Measurements from ENCODE around the gene TTC22.

Gene TTC22

DNA sequence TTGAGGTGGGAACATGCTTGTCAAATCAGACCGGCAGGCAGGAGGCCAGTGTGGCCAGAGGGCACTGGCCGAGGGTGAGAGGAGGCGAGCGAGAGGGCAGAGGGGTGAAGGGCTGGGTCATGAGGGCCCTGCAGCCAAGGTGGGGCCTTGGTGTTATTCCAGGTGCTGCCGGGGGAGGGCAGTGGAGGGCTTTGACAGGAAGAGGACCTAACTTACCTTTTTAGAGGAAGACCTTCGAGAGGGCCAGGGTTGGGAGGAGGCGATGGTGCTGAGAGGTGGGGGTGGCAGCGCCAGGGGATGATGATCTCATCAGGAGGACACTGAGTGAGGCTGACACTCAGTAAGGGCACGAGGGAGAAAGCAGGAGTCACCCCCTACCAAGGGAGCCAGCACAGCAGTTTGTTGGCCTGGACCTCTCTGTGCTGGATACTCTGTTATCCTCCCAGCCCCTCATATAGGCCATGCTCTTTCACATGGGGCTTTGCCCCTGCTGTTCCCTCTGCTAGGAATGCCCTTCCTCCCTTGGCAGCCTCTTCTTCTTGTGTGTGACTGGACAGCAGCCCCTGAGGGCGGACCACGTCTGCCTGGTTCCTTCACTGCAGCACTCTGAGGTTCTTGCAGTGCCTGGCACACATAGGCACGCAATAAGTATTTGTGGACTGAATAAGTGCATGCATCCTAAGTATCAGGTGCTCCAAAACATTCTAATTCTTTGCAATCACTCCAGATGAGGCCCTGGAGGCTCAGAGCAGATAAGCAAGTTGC lies 7.5 kb upstream of the TTC22 start:
- TF ChIP-seq SIN3A (IDR thresholded peaks at IDR 0.05; ENCODE audit: borderline replicate concordance, insufficient read depth, low read length) (no peak), POLR2AphosphoS5 (IDR thresholded peaks at IDR 0.05; ENCODE audit: low read depth, low read length) (no peak), FOXP2 (optimal IDR thresholded peaks at IDR 0.05; ENCODE audit: borderline replicate concordance, extremely low read depth, extremely low read length, insufficient read depth) (no peak), TAF1 (IDR thresholded peaks at IDR 0.05; ENCODE audit: borderline replicate concordance, insufficient read depth, low read length) (no peak)
- TF ChIP-seq, protein P1, sequence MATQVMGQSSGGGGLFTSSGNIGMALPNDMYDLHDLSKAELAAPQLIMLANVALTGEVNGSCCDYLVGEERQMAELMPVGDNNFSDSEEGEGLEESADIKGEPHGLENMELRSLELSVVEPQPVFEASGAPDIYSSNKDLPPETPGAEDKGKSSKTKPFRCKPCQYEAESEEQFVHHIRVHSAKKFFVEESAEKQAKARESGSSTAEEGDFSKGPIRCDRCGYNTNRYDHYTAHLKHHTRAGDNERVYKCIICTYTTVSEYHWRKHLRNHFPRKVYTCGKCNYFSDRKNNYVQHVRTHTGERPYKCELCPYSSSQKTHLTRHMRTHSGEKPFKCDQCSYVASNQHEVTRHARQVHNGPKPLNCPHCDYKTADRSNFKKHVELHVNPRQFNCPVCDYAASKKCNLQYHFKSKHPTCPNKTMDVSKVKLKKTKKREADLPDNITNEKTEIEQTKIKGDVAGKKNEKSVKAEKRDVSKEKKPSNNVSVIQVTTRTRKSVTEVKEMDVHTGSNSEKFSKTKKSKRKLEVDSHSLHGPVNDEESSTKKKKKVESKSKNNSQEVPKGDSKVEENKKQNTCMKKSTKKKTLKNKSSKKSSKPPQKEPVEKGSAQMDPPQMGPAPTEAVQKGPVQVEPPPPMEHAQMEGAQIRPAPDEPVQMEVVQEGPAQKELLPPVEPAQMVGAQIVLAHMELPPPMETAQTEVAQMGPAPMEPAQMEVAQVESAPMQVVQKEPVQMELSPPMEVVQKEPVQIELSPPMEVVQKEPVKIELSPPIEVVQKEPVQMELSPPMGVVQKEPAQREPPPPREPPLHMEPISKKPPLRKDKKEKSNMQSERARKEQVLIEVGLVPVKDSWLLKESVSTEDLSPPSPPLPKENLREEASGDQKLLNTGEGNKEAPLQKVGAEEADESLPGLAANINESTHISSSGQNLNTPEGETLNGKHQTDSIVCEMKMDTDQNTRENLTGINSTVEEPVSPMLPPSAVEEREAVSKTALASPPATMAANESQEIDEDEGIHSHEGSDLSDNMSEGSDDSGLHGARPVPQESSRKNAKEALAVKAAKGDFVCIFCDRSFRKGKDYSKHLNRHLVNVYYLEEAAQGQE (IDR thresholded peaks at IDR 0.05; ENCODE audit: insufficient read depth in 1 of 2, low read depth in 2 of 2, low read length in 2 of 2) = no peak

DNA sequence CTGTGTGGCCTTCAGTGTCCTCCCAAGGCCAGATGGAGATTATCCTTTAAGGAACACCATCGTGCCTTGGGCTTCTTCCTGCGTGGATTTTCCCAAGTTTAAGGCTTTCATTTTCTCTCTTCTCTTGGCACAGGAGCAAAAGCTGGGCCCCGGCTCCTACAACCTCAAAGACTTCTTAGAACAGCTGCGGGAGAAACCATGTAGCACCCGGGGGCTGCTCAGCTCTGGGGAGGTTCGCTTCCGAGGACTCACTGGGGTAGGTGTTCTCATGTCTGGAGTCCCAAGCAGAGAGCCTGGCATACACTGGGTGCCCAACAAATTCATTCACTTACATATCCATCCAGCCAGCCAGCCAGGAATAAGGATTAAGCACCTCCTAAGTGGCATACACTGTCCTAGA lies 6.6 kb upstream of the TTC22 start:
- TF ChIP-seq SIN3A (IDR thresholded peaks at IDR 0.05; ENCODE audit: borderline replicate concordance, insufficient read depth, low read length) = no peak

DNA sequence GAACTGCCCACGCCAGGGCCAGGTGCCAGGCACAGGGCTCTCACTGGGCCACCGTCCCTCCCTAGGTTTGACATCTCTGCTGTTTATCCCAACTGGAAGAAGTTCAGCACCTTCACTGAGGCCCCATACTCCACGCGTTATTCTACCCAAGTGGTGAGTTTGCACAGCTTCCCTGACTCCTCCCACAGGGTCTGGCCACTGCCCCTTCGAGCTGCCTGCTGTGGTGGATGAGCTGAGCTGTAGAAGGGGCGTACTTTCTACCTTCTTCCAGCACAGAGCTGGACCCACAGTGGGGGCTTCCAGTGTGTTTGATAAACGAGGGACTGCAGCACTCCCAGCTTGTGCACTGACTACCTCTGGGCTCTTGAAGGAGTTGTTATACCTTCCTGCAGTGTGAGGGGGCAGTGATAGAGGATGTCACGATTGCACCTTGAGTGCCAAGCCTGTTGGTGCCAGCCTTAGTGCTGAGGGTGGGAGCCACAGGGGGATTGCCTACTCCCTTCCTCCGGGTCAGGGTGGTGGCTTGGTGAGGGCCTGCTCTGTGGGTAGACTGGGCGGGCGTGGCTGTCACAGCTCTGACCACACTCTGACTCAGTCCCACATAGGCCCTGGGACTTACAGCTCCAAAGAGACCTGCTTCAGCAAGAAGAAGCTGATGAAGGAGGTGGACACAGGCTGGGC lies 5.9 kb upstream of the TTC22 start:
- TF ChIP-seq TAF1 (IDR thresholded peaks at IDR 0.05; ENCODE audit: borderline replicate concordance, insufficient read depth, low read length) (no peak), SIN3A (IDR thresholded peaks at IDR 0.05; ENCODE audit: borderline replicate concordance, insufficient read depth, low read length) (no peak), FOXP2 (optimal IDR thresholded peaks at IDR 0.05; ENCODE audit: borderline replicate concordance, extremely low read depth, extremely low read length, insufficient read depth) (no peak), POLR2AphosphoS5 (IDR thresholded peaks at IDR 0.05; ENCODE audit: low read depth, low read length) (no peak)
- TF ChIP-seq, protein P1 (IDR thresholded peaks at IDR 0.05; ENCODE audit: insufficient read depth in 1 of 2, low read depth in 2 of 2, low read length in 2 of 2) = no peak

DNA sequence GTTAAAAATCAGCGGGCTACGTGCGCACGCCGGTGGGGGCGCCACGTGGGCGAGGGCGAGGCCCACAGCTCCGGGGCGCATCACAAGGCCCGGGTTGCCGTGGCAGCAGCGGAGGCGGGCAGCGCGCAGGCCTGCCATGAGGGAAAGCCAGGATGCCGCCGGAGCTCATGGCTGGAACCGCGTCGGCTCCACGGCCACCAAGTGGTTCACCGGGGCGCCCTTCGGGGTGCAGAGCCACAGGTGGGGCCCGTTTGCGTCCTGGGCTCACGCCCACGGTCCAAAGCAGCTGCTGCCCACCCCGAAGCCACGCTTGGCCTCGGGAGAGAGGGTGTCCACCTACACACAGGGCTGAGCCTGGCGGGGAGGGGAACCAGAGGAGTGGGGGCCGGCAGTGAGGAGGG lies 4.9 kb upstream of the TTC22 start:
- TF ChIP-seq FOXP2 (optimal IDR thresholded peaks at IDR 0.05; ENCODE audit: borderline replicate concordance, extremely low read depth, extremely low read length, insufficient read depth) (no peak), SIN3A (IDR thresholded peaks at IDR 0.05; ENCODE audit: borderline replicate concordance, insufficient read depth, low read length) (no peak), POLR2AphosphoS5 (IDR thresholded peaks at IDR 0.05; ENCODE audit: low read depth, low read length) (no peak), TAF1 (IDR thresholded peaks at IDR 0.05; ENCODE audit: borderline replicate concordance, insufficient read depth, low read length) (no peak)
- TF ChIP-seq, protein P1 (IDR thresholded peaks at IDR 0.05; ENCODE audit: insufficient read depth in 1 of 2, low read depth in 2 of 2, low read length in 2 of 2) = no peak

DNA sequence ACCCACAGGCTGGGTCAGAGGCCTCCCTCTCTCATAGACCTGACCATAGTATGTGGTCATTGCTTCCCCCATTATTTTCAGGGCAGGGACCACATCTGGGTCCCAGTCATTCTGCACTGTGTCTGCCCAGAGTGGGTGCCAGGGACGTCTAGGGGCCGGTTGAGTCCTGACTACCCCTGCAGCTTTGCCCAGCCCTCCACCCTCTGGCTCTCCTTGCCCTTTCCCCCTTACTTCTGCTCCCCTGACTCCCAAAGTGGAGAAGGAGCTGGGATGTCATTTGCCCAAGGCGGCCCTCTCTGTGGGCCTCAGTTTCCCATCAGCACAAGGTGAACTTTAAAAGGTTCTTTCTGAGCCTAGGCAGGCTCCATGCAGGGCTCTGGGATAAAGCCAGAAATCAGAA lies 4.3 kb upstream of the TTC22 start:
- TF ChIP-seq SIN3A (IDR thresholded peaks at IDR 0.05; ENCODE audit: borderline replicate concordance, insufficient read depth, low read length) = no peak
- TF ChIP-seq TAF1 (IDR thresholded peaks at IDR 0.05; ENCODE audit: borderline replicate concordance, insufficient read depth, low read length) = no peak
- TF ChIP-seq FOXP2 (optimal IDR thresholded peaks at IDR 0.05; ENCODE audit: borderline replicate concordance, extremely low read depth, extremely low read length, insufficient read depth) = no peak
- TF ChIP-seq, protein P1 (IDR thresholded peaks at IDR 0.05; ENCODE audit: insufficient read depth in 1 of 2, low read depth in 2 of 2, low read length in 2 of 2) = no peak
- no peak for TF ChIP-seq POLR2AphosphoS5 (IDR thresholded peaks at IDR 0.05; ENCODE audit: low read depth, low read length)
